PC-9 (cell line): Measurements from ENCODE around the gene SPATA7.

Experiments used
- EZH2 ChIP-seq: fragments of 200-600 bp; sonication (generic); IDR thresholded peaks from 2 replicates; pipeline ENCODE4 v1.8.0; 2017; ENCODE audit warnings: antibody characterized with exemption, low read depth
- TF ChIP-seq, protein P1 (sequence below): fragments of 200-600 bp; sonication (generic); conservative IDR thresholded peaks from 2 replicates; pipeline ENCODE4 v1.6.1; 2017; ENCODE audit warnings: mixed run types, antibody characterized with exemption, mild to moderate bottlenecking, moderate library complexity

GRCh38 chr14:88478931-88479330, 93.5 kb downstream of the SPATA7 start:
- TF ChIP-seq, protein P1, sequence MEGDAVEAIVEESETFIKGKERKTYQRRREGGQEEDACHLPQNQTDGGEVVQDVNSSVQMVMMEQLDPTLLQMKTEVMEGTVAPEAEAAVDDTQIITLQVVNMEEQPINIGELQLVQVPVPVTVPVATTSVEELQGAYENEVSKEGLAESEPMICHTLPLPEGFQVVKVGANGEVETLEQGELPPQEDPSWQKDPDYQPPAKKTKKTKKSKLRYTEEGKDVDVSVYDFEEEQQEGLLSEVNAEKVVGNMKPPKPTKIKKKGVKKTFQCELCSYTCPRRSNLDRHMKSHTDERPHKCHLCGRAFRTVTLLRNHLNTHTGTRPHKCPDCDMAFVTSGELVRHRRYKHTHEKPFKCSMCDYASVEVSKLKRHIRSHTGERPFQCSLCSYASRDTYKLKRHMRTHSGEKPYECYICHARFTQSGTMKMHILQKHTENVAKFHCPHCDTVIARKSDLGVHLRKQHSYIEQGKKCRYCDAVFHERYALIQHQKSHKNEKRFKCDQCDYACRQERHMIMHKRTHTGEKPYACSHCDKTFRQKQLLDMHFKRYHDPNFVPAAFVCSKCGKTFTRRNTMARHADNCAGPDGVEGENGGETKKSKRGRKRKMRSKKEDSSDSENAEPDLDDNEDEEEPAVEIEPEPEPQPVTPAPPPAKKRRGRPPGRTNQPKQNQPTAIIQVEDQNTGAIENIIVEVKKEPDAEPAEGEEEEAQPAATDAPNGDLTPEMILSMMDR: no peak
- no peak for TF ChIP-seq EZH2
